Left renal pelvis (tissue), 4 donors: ENCODE measurements around the gene MRRF. TPM values are rescaled to one million over a fixed set of nuclear protein-coding genes. Genes with fewer than 3 reads are reported as not detected.

Experiments
- DNase-seq, 4 donors: peaks; one replicate each; pipeline ENCODE4 v3.0.0-alpha.2; 2013; ENCODE audit warnings: low read depth in 4 of 4, low spot score in 3 of 4
- polyA plus RNA-seq, 4 donors: library from polyadenylated mRNA; unstranded; fragments of 120-200 nt; gene quantifications; one replicate each; pipeline ENCODE4 v1.2.1, GENCODE V29; 2013; ENCODE audit not compliant: insufficient read length in 4 of 4

MRRF gene
- polyA plus RNA-seq, 4 donors: 21.9 to 46.3 (median 44.9) TPM

- no peak for DNase-seq
Observed at GRCh38 chr9:122376796-122377195, 112.1 kb downstream of the MRRF start.

GRCh38 chr9:122377241-122378164, 112.8 kb downstream of the MRRF start:
- DNase-seq: no peak

GRCh38 chr9:122378236-122378635, 113.6 kb downstream of the MRRF start:
- DNase-seq: no peak

- no peak for DNase-seq
Observed at GRCh38 chr9:122379340-122379739, 114.7 kb downstream of the MRRF start.

- DNase-seq: no peak
Observed at GRCh38 chr9:122380293-122380692, 115.6 kb downstream of the MRRF start.

Other genes starting within 250 kb of the MRRF start
- 1 to 10 TPM; 6.6 to 9.3 (median 7.9) TPM for gene TTLL11, start 171.6 kb upstream of the MRRF start, polyA plus RNA-seq
- gene NDUFA8, start 105.1 kb upstream of the MRRF start, polyA plus RNA-seq: 10 to 100 TPM; 45.5 to 76.0 (median 75.5) TPM
- gene MORN5, start 105.0 kb upstream of the MRRF start, polyA plus RNA-seq: 1 to 10 TPM in 3 of 4 donors, not detected in 1; 1.6 to 2.6 (median 2.3) TPM
- gene LHX6, start 35.9 kb upstream of the MRRF start, polyA plus RNA-seq: 1 to 10 TPM; 1.8 to 4.7 (median 3.5) TPM
- gene RBM18, start within 50 bp of the MRRF start, polyA plus RNA-seq: 10 to 100 TPM; 31.6 to 41.6 (median 34.5) TPM
- 1 to 10 TPM; 3.2 to 6.7 (median 6.2) TPM for gene PTGS1, start 106.1 kb downstream of the MRRF start, polyA plus RNA-seq
- gene OR1J1, start 213.0 kb downstream of the MRRF start, polyA plus RNA-seq: not detected
- not detected for gene OR1J2, start 245.9 kb downstream of the MRRF start, polyA plus RNA-seq